GM23248 (cell line): ENCODE results near the gene ZKSCAN5.

ENCODE experiments used
- EZH2 ChIP-seq: fragments of 200-600 bp; sonication (generic); IDR thresholded peaks from 2 replicates; pipeline ENCODE4 v1.6.1; 2018; ENCODE audit warnings: antibody characterized with exemption, mild to moderate bottlenecking; ENCODE audit not compliant: insufficient read depth, poor library complexity, severe bottlenecking
- EZH2phosphoT487 ChIP-seq: fragments of 200-600 bp; sonication (generic); IDR thresholded peaks from 2 replicates; pipeline ENCODE4 v1.6.1; 2018; ENCODE audit warnings: antibody characterized with exemption, moderate library complexity, mild to moderate bottlenecking, low read depth; ENCODE audit not compliant: insufficient read depth

DNA sequence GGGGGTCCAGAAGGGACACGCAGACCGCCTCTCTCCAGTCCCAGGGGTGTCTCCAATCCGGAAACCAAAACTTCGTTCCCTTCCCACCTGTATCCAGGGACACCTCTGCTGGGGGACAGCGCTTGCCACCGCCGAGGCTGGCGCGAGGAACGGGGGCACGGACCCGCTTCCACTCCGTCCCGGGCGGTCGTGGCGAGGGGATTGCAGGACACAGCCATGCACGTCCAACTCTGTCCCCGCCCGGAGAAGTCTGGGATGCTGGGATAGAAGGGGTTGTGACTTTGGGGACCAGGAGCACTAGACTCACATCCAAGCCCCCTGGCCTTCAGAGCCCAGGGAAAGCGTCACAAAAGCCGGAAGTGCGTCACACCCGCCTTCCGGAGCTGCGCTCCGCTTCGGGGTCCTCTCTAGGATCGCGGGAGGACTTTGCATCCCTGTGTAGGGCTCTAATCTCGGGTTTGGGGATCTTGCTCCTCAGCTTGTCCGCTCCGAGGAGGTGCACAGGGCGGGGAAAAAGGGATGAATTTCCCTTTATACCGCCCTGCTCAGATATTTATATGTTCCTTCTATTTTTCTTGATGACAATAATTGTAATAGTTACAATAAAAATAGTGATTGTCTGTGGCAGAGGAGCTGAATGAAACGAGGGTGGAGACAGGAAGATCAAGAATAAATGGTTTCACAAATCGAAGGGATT lies 47.5 kb downstream of the ZKSCAN5 start, which contains the start of gene FAM200A:
- no peak for TF ChIP-seq EZH2
- TF ChIP-seq EZH2phosphoT487 = no peak
